Measurements from ENCODE around the gene TARBP1. TPM values are rescaled to one million over a fixed set of nuclear protein-coding genes. Genes with fewer than 3 reads are reported as not detected.

TARBP1 gene
- total RNA-seq, 2 donors from 2014 or later: 5.5 to 11.3 TPM

- H3K27ac ChIP-seq: peak overlapping the region in 1 of 2 donors; percentile 27
- no peak overlapping the region for H3K4me3 ChIP-seq
- no peaks in the 10 kb centered on the region for H3K36me3 ChIP-seq
- no peaks in the 10 kb centered on the region for H3K9me3 ChIP-seq
- no peak for TF ChIP-seq CTCF (IDR thresholded peaks at IDR 0.05)
- H3K4me1 ChIP-seq: peaks cover 0 to 28% of the 10 kb centered on the region in 2 donors
- DNase-seq (ENCODE audit: low spot score): no peak
- H3K27me3 ChIP-seq: no peaks in the 10 kb centered on the region
Measured at GRCh38 chr1:234495231-234495990, 16.4 kb upstream of the TARBP1 start.

GRCh38 chr1:234494049-234494448, 15.1 kb upstream of the TARBP1 start:
- Histone ChIP-seq H3K4me3 (no peak overlapping the region), H3K27ac (no peak overlapping the region), H3K9me3 (no peaks in the 10 kb centered on the region), H3K4me1 (peaks cover 0 to 15% of the 10 kb centered on the region in 2 donors), H3K27me3 (no peaks in the 10 kb centered on the region), H3K36me3 (no peaks in the 10 kb centered on the region)
- TF ChIP-seq CTCF (IDR thresholded peaks at IDR 0.05): no peak
- DNase-seq (ENCODE audit: low spot score): no peak

DNA sequence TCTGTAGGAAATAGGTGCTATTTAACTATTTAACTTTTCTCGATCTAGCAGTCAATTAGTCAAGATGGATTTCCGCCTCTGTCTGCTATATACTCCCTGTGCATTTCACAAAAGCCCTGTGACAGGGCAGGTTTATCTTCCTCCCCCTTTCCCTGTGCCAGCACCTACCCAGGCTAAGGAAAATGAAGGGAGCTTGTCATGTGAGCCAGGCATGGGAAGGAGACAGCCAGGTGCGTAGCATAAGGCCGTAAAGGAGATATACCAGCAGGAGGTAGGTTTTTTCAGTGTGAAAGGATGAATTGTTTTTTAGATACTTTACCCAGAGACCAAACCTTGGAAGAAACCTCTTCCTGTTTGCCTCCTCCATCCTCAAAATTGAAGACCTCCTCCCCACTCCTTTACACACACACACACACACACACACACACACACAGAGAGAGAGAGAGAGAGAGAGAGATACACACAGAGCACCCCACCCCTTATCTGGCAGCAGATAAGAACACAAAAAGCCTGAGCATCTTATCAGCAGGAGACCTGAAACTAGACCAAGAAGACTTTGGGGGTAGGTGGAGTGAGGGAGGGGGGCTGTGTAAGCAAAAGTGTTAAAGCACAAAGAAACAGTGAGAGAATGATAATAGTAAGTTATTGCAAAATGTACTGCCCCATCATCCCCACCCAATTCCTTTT, 12.0 kb upstream of the TARBP1 start:
- no peak overlapping the region for H3K4me3 ChIP-seq
- H3K27ac ChIP-seq: no peak overlapping the region
- H3K9me3 ChIP-seq: no peaks in the 10 kb centered on the region
- no peaks in the 10 kb centered on the region for H3K27me3 ChIP-seq
- no peak for DNase-seq (ENCODE audit: low spot score)
- TF ChIP-seq CTCF (IDR thresholded peaks at IDR 0.05): no peak
- peaks cover 0 to 16% of the 10 kb centered on the region in 2 donors for H3K4me1 ChIP-seq
- no peaks in the 10 kb centered on the region for H3K36me3 ChIP-seq

DNA sequence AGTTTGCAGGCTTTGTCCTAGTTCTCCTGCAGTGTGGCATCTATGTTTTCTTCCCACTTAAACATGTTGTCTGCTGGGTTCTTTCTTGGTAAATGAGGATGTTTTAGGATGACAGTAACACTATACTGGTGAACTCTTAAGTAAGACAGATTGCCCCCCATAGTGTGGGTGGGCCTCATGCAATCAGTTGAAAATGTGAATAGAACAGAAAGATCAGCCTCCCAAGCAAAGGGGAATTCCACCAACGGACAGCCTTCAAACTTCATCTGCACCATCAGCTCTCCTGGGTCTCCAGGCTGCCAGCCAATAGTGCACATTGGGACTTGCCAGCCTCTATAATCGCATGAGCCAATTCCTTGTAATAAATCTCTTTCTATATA, 10.7 kb upstream of the TARBP1 start:
- no peak overlapping the region for H3K4me3 ChIP-seq
- H3K27me3 ChIP-seq: no peaks in the 10 kb centered on the region
- no peak for DNase-seq (ENCODE audit: low spot score)
- TF ChIP-seq CTCF (IDR thresholded peaks at IDR 0.05): no peak
- H3K4me1 ChIP-seq: peaks cover 0 to 7% of the 10 kb centered on the region in 2 donors
- no peaks in the 10 kb centered on the region for H3K9me3 ChIP-seq
- H3K27ac ChIP-seq: no peak overlapping the region
- H3K36me3 ChIP-seq: no peaks in the 10 kb centered on the region

DNA sequence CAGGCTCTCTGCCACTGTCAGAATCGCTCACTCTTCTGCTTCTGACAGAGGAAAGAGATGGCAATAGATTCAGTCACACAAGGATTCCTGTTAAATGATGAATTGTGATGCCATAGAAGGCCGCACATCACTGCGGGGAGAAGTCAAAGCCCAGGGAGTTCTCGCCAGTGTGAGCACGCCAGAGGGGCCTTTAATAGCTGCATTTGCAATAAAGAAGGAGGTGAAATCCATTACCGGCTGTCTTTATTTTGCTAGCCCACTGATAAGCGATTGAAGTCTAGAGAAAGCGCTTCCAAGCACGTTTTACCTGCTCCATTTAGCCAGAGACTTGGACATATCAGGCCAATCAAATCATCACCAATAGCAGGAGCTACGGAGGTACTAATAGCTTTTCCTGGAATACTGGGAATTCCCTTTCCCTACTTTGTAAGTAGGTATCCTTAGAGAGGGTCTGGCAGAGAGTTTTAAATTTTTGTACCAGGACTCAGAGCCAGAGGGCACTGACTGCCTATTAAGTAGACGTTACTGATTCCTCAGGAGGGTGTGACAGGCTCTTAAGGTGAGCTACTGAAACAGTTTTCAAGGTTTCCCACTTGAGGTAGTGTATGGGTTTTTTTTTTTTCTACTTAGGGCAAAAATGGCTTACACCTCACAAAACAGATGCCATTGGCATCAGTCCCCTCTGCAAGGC, 10.2 kb upstream of the TARBP1 start:
- Histone ChIP-seq H3K27ac (no peak overlapping the region), H3K27me3 (no peaks in the 10 kb centered on the region), H3K4me3 (no peak overlapping the region), H3K36me3 (no peaks in the 10 kb centered on the region), H3K9me3 (no peaks in the 10 kb centered on the region), H3K4me1 (peaks cover 0 to 7% of the 10 kb centered on the region in 2 donors)
- no peak for TF ChIP-seq CTCF (IDR thresholded peaks at IDR 0.05)
- DNase-seq (ENCODE audit: low spot score): no peak

All from right atrium auricular region (tissue), 2 donors.